GM21515 (cell line): ENCODE measurements around the gene FAM200A.
"Not testable (repeated sequence)": the region's sequence is repeated elsewhere in the genome, so short reads cannot be mapped to it uniquely, and the experiment has no call there.

Experiments
- ATAC-seq: cut with Tn5 transposase; IDR thresholded peaks from one replicate; pipeline ENCODE4 v1.9.1; 2021; ENCODE audit not compliant: unreplicated experiment

The FAM200A gene

GRCh38 chr7:99504603-99505323 lies 47.2 kb downstream of the FAM200A start, which contains the start of gene ZKSCAN5:
Gene ZKSCAN5 (plus strand): TSS chr7:99504662. CDS start chr7:99506045, 1,383 bp downstream.
- peak; percentile 73 for ATAC-seq

GRCh38 chr7:99504281-99504602 lies 47.7 kb downstream of the FAM200A start:
- ATAC-seq, result no peak

- not testable (repeated sequence) for ATAC-seq
Observed at GRCh38 chr7:99501236-99501635, 50.7 kb downstream of the FAM200A start.

GRCh38 chr7:99500637-99501009 lies 51.3 kb downstream of the FAM200A start:
- ATAC-seq, result no peak

GRCh38 chr7:99499721-99500636 lies 51.9 kb downstream of the FAM200A start, which contains the start of gene ZNF394:
Gene ZNF394 (minus strand): TSS chr7:99500281. CDS start chr7:99500093, 188 bp downstream.
- ATAC-seq, result peak; percentile 44

- ATAC-seq, result peak; percentile 18
Observed at GRCh38 chr7:99499371-99499720, 52.6 kb downstream of the FAM200A start.

GRCh38 chr7:99498546-99498944 lies 53.4 kb downstream of the FAM200A start:
- no peak for ATAC-seq

- no peak for ATAC-seq
Observed at GRCh38 chr7:99497766-99498545, 54.0 kb downstream of the FAM200A start.
